ENCODE data around the gene IL1R1. TPM values are rescaled to one million over a fixed set of nuclear protein-coding genes. Genes with fewer than 3 reads are reported as not detected.

The IL1R1 gene
- total and polyA plus RNA-seq, 10 of the 15 experiments (the other 5 are each of a cell fraction or from before 2014, with no cell fraction given): 0.17 to 13.2 (median 0.53) TPM

DNA sequence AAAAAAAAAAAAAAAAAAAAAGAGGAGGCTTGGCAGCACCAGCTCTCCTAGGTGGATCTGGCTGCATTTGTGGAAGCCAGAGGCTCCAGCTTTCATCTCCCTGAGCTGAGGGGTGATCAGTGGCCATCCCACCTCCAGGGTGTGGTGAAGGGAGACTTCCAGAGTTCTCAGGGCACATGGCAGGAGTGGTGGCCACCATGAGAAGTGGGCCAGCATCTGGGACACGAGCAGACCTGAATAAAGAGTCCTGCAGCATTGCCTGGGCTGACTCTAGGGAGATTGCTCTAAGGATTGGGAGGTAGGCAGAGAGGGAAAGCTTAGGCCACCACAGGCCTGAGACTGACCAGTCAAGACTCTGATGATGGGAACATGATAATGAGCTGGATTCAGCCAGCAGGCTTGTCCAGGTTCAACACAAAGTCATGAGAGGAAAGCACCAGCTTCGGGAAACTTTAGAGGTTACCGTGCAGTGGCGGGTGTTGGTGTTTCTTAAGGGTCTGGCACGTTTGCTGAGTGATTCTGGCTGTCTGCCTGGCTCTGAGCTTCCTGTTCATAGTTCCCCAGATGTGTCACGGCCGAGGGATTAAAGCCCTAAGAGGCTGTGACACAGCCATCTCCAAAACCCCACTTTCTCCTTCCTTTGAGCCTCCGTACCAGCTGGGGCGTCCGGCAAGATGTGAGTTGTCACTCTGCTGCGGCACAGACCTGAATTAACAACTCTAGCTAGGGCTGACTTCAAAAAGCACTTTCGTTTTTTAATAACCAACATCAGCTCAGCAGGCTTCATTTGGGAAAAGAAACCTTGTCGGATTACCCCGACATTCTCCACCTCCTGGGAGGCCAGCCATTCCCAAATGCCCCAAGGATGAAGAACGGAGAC is 38.3 kb upstream of the IL1R1 start:
- no peaks in the 10 kb centered on the region for H3K36me3 ChIP-seq (ENCODE audit: control insufficient read depth in 2 of 2, insufficient read depth in 2 of 2, low read length in 1 of 2)
- H4K20me1 ChIP-seq (ENCODE audit: control insufficient read depth, insufficient read depth): no peaks in the 10 kb centered on the region
- in situ Hi-C loops (cut with MboI) (no loop called here), intact Hi-C loops (cut with micrococcal nuclease; ENCODE audit: unreplicated experiment) (loop anchor here (1.0 to 2.0 kb wide), 4 partner anchors 21 to 136 kb away; no protein-coding TSS in a partner anchor)
- ChIA-PET RAD21 (ENCODE audit: unreplicated experiment) (interaction anchor here (0.9 to 9.0 kb wide), 21 partner anchors 10 to 220 kb away, joined by 3 to 115 read pairs (median 5); no protein-coding TSS in a partner anchor), SMC1A (ENCODE audit: uncharacterized antibody, unreplicated experiment) (interaction anchor here (0.7 to 4.2 kb wide), 21 partner anchors 10 to 136 kb away, joined by 3 to 80 read pairs (median 5); no protein-coding TSS in a partner anchor), POLR2A (interaction anchor here (0.7 to 3.9 kb wide), 9 partner anchors 9 to 78 kb away, joined by 3 to 35 read pairs (median 4); no protein-coding TSS in a partner anchor), CTCF (interaction anchor here (0.7 to 3.9 kb wide), 14 partner anchors 10 to 137 kb away, joined by 3 to 31 read pairs (median 6); no protein-coding TSS in a partner anchor)
- peak overlapping the region; percentile 37; the same call in 1 of the 2 replicates for H3K27ac ChIP-seq (ENCODE audit: control insufficient read depth, insufficient read depth)
- no peaks in the 10 kb centered on the region for H3K27me3 ChIP-seq (replicated peaks in 1 of 2; ENCODE audit: control insufficient read depth in 2 of 2, insufficient read depth in 2 of 2, low read length in 1 of 2)
- FAIRE-seq (peak; percentile 31), ATAC-seq (peak; percentile 79), DNase-seq (ENCODE audit: low read depth, low spot score) (peak; percentile 67)
- H3K4me2 ChIP-seq (ENCODE audit: control insufficient read depth, insufficient read depth): peak overlapping the region; percentile 57
- peak overlapping the region; percentile 22 for H2AFZ ChIP-seq (ENCODE audit: control insufficient read depth, low read depth, low read length)
- peak overlapping the region; percentile 53 for H3K4me3 ChIP-seq
- H3K4me1 ChIP-seq (ENCODE audit: control insufficient read depth, insufficient read depth, low read length): no peaks in the 10 kb centered on the region
- WGBS (ENCODE audit: insufficient coverage, insufficient replicate concordance, low lambda C conversion rate, missing lambda C conversion rate): under 1% methylated on average over 14 of the region's 15 CpGs
- H3K9me3 ChIP-seq (replicated peaks; ENCODE audit: control insufficient read depth, insufficient read depth, low read length): no peaks in the 10 kb centered on the region; the same call in 1 of the 3 replicates
- H3K79me2 ChIP-seq (ENCODE audit: control insufficient read depth, insufficient read depth, low read length): no peaks in the 10 kb centered on the region
- no TSS peak for BruUV-seq (replicated peaks)
- 0 out of 2 replicates have a peak overlapping the region, but pooled peaks have one; percentile 2 for H3K9ac ChIP-seq (ENCODE audit: control insufficient read depth, insufficient read depth, low read length)
- peak; percentile 61; the same call in 1 of the 2 replicates for TF ChIP-seq DPF2 (IDR thresholded peaks at IDR 0.05)
- peak; percentile 70 to 75 for TF ChIP-seq IKZF2 (IDR thresholded peaks at IDR 0.05)
- TF ChIP-seq TARDBP (IDR thresholded peaks at IDR 0.05; ENCODE audit: borderline replicate concordance): no peak
- 0 out of 2 replicates have a peak, but pooled peaks have one; percentile 25 for TF ChIP-seq POLR2AphosphoS5 (IDR thresholded peaks at IDR 0.05; ENCODE audit: low read length)
- TF ChIP-seq TAF1 (IDR thresholded peaks at IDR 0.05; ENCODE audit: borderline replicate concordance, low read depth, low read length): no peak
- TF ChIP-seq, protein P1, sequence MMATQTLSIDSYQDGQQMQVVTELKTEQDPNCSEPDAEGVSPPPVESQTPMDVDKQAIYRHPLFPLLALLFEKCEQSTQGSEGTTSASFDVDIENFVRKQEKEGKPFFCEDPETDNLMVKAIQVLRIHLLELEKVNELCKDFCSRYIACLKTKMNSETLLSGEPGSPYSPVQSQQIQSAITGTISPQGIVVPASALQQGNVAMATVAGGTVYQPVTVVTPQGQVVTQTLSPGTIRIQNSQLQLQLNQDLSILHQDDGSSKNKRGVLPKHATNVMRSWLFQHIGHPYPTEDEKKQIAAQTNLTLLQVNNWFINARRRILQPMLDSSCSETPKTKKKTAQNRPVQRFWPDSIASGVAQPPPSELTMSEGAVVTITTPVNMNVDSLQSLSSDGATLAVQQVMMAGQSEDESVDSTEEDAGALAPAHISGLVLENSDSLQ (IDR thresholded peaks at IDR 0.05): peak; percentile 62; the same call in 1 of the 2 replicates
- no peak for TF ChIP-seq TCF3 (IDR thresholded peaks at IDR 0.05; ENCODE audit: borderline replicate concordance, insufficient read depth, low read depth, low read length)
- TF ChIP-seq, protein P2, sequence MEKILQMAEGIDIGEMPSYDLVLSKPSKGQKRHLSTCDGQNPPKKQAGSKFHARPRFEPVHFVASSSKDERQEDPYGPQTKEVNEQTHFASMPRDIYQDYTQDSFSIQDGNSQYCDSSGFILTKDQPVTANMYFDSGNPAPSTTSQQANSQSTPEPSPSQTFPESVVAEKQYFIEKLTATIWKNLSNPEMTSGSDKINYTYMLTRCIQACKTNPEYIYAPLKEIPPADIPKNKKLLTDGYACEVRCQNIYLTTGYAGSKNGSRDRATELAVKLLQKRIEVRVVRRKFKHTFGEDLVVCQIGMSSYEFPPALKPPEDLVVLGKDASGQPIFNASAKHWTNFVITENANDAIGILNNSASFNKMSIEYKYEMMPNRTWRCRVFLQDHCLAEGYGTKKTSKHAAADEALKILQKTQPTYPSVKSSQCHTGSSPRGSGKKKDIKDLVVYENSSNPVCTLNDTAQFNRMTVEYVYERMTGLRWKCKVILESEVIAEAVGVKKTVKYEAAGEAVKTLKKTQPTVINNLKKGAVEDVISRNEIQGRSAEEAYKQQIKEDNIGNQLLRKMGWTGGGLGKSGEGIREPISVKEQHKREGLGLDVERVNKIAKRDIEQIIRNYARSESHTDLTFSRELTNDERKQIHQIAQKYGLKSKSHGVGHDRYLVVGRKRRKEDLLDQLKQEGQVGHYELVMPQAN (conservative IDR thresholded peaks at IDR 0.05): peak; percentile 63; the same call in 1 of the 2 replicates
- TF ChIP-seq POU2F2 (IDR thresholded peaks at IDR 0.05; ENCODE audit: borderline replicate concordance, low read depth, low read length): no peak
- TF ChIP-seq SIN3A (IDR thresholded peaks at IDR 0.05; ENCODE audit: low read depth, low read length): peak; percentile 62; the same call in 1 of the 2 replicates
- TF ChIP-seq, protein P3, sequence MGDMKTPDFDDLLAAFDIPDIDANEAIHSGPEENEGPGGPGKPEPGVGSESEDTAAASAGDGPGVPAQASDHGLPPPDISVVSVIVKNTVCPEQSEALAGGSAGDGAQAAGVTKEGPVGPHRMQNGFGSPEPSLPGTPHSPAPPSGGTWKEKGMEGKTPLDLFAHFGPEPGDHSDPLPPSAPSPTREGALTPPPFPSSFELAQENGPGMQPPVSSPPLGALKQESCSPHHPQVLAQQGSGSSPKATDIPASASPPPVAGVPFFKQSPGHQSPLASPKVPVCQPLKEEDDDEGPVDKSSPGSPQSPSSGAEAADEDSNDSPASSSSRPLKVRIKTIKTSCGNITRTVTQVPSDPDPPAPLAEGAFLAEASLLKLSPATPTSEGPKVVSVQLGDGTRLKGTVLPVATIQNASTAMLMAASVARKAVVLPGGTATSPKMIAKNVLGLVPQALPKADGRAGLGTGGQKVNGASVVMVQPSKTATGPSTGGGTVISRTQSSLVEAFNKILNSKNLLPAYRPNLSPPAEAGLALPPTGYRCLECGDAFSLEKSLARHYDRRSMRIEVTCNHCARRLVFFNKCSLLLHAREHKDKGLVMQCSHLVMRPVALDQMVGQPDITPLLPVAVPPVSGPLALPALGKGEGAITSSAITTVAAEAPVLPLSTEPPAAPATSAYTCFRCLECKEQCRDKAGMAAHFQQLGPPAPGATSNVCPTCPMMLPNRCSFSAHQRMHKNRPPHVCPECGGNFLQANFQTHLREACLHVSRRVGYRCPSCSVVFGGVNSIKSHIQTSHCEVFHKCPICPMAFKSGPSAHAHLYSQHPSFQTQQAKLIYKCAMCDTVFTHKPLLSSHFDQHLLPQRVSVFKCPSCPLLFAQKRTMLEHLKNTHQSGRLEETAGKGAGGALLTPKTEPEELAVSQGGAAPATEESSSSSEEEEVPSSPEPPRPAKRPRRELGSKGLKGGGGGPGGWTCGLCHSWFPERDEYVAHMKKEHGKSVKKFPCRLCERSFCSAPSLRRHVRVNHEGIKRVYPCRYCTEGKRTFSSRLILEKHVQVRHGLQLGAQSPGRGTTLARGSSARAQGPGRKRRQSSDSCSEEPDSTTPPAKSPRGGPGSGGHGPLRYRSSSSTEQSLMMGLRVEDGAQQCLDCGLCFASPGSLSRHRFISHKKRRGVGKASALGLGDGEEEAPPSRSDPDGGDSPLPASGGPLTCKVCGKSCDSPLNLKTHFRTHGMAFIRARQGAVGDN (IDR thresholded peaks at IDR 0.05): peak; percentile 89
- TF ChIP-seq ZBED1 (IDR thresholded peaks at IDR 0.05; ENCODE audit: borderline replicate concordance): no peak
